Measurements from ENCODE around the gene DYNC1LI1. TPM values are rescaled to one million over a fixed set of nuclear protein-coding genes. Genes with fewer than 3 reads are reported as not detected.
"Not testable (repeated sequence)": the region's sequence is repeated elsewhere in the genome, so short reads cannot be mapped to it uniquely, and the experiment has no call there.

Gene DYNC1LI1
- total RNA-seq, 1 donor from 2014 or later: 38.4 TPM

- DNase-seq (ENCODE audit: extremely low read depth, low read depth, low spot score): no peak
Measured at GRCh38 chr3:32584660-32585059, 14.0 kb upstream of the DYNC1LI1 start.

GRCh38 chr3:32583708-32584107, 13.1 kb upstream of the DYNC1LI1 start:
- no peak for DNase-seq (ENCODE audit: extremely low read depth, low read depth, low spot score)

DNA sequence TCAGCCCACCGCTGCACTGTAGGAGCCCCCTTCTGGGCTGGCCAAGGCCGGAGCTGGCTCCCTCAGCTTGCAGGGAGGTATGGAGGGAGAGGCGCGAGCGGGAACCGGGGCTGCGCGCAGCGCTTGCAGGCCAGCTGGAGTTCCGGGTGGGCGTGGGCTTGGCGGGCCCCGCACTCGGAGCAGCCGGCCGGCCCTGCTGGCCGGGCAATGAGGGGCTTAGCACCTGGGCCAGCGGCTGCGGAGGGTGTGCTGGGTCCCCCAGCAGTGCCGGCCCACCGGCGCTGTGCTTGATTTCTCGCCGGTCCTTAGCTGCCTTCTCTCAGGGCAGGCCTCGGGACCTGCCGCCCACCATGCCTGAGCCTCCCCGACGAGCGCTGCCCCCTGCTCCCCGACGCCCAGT, 8.0 kb upstream of the DYNC1LI1 start:
- not testable (repeated sequence) for DNase-seq (ENCODE audit: extremely low read depth, low read depth, low spot score)

GRCh38 chr3:32577581-32578556, 7.2 kb upstream of the DYNC1LI1 start:
- DNase-seq (ENCODE audit: extremely low read depth, low read depth, low spot score): no peak

- no peak for DNase-seq (ENCODE audit: extremely low read depth, low read depth, low spot score)
Measured at GRCh38 chr3:32577174-32577573, 6.5 kb upstream of the DYNC1LI1 start.

GRCh38 chr3:32575451-32576113, 4.9 kb upstream of the DYNC1LI1 start:
- DNase-seq (ENCODE audit: extremely low read depth, low read depth, low spot score): no peak

- no peak for DNase-seq (ENCODE audit: extremely low read depth, low read depth, low spot score)
Measured at GRCh38 chr3:32571192-32571485, 481 bp upstream of the DYNC1LI1 start.

GRCh38 chr3:32569540-32570420, 878 bp downstream of the DYNC1LI1 start:
- DNase-seq (ENCODE audit: extremely low read depth, low read depth, low spot score): no peak

GRCh38 chr3:32568953-32569352, 1.7 kb downstream of the DYNC1LI1 start:
- DNase-seq (ENCODE audit: extremely low read depth, low read depth, low spot score): no peak

- DNase-seq (ENCODE audit: extremely low read depth, low read depth, low spot score): no peak
Measured at GRCh38 chr3:32564195-32564594, 6.5 kb downstream of the DYNC1LI1 start.

- no peak for DNase-seq (ENCODE audit: extremely low read depth, low read depth, low spot score)
Measured at GRCh38 chr3:32562640-32563039, 8.0 kb downstream of the DYNC1LI1 start.

DNA sequence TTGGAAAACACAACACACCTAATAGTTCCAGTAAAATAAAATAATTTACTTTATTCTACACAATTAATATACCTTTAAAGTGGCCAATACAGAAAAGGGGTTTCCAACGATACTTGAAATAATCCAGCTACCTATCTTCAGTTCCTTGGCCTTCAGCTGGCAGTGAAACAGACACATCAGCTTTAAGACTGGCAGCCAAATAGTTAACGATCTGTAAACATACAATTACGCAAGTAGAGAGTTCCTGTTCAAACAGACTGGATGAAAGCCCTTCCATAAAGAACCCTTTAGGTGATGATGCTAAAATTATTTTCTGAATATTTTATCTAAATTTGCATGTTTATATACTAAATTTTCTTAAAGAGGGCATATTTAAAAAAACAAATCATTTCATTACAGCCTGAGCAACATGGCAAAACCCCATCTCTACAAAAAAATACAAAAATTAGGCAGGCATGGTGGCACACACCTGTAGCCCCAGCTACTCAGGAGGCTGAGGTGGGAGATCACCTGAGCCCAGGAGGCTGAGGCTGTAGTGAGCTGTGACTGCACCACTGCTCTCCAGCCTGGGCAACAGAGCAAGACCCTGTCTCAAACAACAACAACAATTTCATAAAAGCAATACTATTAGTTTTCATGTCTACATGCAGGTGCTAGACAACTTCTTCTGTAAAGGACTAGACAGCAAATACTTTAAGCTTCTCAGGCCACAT, 12.9 kb downstream of the DYNC1LI1 start:
- DNase-seq (ENCODE audit: extremely low read depth, low read depth, low spot score): no peak

GRCh38 chr3:32556332-32556731, 14.3 kb downstream of the DYNC1LI1 start:
- no peak for DNase-seq (ENCODE audit: extremely low read depth, low read depth, low spot score)

DNA sequence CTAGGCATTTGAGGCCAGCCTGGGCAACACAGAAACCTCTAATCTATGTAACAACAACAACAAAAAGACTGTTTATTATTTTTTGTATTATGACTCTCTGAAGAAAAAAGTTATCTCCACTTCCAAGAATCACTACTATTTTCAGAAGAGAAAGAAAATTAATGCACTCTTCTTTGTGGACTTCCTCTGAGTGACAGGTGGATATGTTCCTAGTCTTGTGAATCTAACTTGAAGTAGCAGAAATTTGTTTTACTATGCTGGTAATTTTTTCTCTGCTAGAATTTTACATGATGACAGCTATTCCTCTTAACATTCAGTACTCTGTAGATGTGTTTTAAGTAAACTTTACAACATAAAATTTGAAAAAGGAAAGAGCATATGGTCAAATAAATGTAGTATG, 16.7 kb downstream of the DYNC1LI1 start:
- no peak for DNase-seq (ENCODE audit: extremely low read depth, low read depth, low spot score)

- DNase-seq (ENCODE audit: extremely low read depth, low read depth, low spot score): no peak
Measured at GRCh38 chr3:32553459-32553858, 17.2 kb downstream of the DYNC1LI1 start.

DNA sequence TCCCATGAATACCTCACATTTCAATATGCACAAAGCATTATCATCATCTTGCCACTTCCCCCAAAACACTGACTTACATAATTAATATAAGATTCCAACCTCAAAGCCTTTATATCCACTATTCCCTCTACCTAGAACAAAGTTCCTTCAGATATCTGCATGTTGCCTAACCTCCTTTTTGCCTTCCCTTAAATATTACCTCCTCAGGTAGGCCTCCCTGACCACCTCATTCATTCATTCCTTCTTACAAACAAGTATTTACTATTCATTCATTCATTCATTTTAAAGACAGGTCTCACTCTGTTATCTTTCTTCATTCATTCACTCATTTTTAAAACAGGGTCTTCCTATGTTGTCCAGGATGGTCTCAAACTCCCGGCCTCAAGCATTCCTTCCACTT, 18.6 kb downstream of the DYNC1LI1 start:
- DNase-seq (ENCODE audit: extremely low read depth, low read depth, low spot score): no peak

- no peak for DNase-seq (ENCODE audit: extremely low read depth, low read depth, low spot score)
Measured at GRCh38 chr3:32551496-32551895, 19.2 kb downstream of the DYNC1LI1 start.

- DNase-seq (ENCODE audit: extremely low read depth, low read depth, low spot score): no peak
Measured at GRCh38 chr3:32551087-32551486, 19.6 kb downstream of the DYNC1LI1 start.

GRCh38 chr3:32545305-32545704, 25.4 kb downstream of the DYNC1LI1 start:
- DNase-seq (ENCODE audit: extremely low read depth, low read depth, low spot score): no peak

- no peak for DNase-seq (ENCODE audit: extremely low read depth, low read depth, low spot score)
Measured at GRCh38 chr3:32544894-32545293, 25.8 kb downstream of the DYNC1LI1 start.

DNA sequence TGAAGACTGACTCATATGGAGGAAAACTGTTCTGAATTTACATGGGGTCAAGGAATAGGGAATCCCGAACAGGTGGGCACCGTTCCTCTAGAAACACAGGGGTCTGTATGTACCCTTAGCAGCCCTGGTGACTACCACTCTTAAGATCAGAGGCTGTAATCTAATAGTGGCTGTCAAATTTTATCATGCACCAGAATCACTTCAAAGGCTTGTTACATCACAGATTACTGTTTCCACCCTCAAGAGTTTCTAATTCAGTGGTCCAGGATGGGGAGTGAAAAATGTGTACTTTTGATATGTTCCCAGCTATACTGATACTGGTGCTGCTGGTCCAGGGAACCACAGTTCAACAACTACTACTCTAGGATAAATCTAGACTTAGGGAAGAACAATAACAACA, 27.9 kb downstream of the DYNC1LI1 start:
- DNase-seq (ENCODE audit: extremely low read depth, low read depth, low spot score): no peak

Measured in glomerular endothelial cell (primary cell).